Measurements from ENCODE around the gene EDIL3.
"Not testable (repeated sequence)": the region's sequence is repeated elsewhere in the genome, so short reads cannot be mapped to it uniquely, and the experiment has no call there.

EDIL3 gene

DNA sequence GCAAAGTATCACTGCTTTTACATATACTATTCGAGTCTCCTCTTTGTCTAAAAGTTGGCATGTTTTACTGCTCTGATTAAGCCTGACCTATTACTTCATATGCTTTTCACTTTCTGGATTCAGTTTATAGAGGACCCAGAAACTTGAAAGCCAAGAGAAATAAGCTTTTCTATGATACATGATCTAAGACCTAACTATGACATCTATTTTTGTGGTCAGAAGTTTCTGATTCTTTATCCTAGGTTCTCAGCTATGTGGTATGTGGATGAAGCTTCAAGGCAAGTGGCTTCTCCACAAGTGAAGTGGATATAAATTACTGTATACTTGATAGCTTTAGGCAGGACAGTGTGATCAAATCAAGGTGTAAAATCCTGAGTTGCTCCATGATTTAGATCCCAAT, 6.3 kb downstream of the EDIL3 start:
- DNase-seq (ENCODE audit: low spot score) = no peak

GRCh38 chr5:84376346-84376745, 8.3 kb downstream of the EDIL3 start:
- no peak for DNase-seq (ENCODE audit: low spot score)

DNA sequence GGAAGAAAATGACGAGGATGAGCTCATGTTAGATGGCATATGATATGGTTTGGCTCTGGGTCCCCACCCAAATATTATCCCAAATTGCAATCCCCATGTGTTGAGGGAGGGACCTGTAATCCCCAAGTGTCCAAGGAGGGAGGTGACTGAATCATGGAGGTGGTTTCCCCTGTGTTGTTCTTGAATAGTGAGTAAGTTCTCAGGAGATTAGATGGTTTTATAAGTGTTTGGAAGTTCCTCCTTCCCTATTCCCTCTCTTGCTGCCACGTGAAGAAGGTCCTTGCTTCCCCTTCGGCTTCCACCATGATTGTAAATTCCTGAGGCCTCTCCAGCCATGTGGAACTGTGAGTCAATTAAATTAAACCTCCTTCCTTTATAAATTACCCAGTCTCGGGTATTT, 10.1 kb downstream of the EDIL3 start:
- no peak for DNase-seq (ENCODE audit: low spot score)

DNA sequence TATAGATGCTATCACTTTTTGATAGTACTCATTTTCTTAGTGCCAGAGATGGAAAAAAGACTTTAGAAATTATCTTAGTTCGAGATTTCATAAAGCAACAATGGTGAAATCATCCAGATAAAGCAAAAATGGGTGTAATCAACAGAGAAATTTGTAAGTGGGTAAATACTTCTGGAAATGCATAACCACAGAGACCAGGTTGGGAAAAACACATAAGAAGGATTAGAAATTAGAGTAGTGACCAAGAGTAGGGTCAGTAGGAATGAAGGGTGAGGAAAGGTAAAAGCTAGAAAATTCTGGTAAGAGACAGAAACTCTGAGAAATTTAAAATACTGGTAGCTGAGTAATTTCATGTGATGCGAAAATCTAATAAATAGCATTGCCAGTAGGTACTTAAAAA, 11.2 kb downstream of the EDIL3 start:
- DNase-seq (ENCODE audit: low spot score) = no peak

GRCh38 chr5:84372066-84372695, 12.5 kb downstream of the EDIL3 start:
- no peak for DNase-seq (ENCODE audit: low spot score)

DNA sequence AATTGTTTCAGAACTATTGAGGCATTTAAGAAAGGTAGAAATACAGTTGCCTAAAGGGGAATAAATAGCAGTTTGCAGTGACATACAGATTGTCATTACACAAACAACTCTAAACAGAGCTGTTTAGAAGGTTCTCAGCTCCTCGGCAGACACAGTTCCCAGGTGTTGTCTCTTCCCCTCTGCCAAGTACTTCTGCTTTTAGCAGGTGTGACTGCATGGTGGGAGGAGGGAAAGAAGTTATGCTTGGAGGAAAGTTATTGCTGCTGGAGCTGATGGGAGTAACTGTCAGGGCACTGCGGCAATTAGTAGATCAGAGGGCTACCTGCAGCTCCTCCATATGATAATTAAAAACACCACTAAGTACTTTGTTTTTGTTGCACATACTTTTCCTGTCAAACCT, 14.5 kb downstream of the EDIL3 start:
- DNase-seq (ENCODE audit: low spot score) = no peak

- DNase-seq (ENCODE audit: low spot score) = no peak
These were observed 20.6 kb downstream of the EDIL3 start for GRCh38 chr5:84364043-84364442.

DNA sequence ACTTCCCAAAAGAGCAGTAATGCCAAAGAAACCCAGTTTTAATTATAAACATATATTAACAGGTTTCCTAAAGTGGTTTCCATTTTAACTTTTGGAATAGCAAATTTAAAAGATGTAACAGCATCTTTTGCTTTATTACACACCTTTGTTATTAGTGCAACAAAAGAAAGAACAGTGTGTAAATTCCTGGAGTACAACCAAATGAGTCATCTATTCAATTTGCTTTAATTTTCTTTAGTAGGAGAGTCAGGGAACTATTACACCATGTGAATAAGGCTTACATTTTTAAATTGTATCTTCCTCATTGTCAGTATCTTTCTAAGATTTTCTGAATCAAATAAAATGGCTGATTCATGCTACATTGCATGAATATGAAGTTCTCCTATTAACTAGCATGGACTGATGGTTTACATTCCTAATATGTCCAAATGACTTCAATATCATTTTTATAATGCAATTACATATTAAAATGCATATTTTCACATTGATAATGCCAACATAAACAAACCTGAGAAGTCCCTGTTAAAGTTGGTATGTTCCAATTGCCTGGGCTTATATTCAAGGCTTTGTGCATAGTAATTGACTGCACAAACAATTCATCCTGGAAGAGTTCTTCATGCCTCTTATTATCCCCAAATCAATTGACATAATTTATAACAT, 22.5 kb downstream of the EDIL3 start:
- no peak for DNase-seq (ENCODE audit: low spot score)

- no peak for DNase-seq (ENCODE audit: low spot score)
These were observed 23.1 kb downstream of the EDIL3 start for GRCh38 chr5:84361572-84361971.

DNA sequence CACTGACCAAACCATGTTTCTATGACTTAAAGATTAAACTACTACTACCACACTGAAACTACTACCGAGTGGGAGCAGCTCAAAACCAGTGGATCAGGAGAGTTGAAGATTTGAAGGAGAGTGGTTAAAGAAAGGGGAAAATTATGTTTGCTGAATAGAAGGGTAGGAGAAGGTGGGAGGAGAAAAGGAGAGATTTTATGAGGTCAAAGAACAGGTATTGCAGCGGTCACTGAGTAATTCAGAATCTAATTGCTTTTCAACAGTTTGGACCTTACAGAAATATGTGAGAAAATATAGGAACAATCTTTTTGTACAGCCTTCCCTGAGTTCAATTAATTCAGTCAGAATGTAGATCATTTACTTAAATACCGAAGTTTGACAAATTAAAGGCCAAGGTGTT, 24.6 kb downstream of the EDIL3 start:
- DNase-seq (ENCODE audit: low spot score) = no peak

DNA sequence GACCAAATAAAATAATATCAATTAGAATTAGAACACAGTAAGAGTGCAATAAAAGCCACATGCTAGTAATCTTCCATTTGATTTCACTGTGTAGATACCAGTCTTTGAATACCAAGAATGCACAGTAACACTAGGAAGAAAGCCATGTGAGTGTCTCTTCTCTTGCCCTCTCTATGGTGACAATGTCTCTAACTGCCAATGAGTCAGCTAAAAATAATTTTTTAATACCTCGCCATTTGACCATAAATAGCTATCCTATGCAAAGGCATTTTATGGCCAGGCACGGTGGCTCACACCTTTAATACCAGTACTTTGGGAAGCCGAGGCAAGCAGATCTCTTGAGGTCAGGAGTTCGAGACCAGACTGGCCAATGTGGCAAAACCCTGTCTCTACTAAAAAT, 30.6 kb downstream of the EDIL3 start:
- no peak for DNase-seq (ENCODE audit: low spot score)

DNA sequence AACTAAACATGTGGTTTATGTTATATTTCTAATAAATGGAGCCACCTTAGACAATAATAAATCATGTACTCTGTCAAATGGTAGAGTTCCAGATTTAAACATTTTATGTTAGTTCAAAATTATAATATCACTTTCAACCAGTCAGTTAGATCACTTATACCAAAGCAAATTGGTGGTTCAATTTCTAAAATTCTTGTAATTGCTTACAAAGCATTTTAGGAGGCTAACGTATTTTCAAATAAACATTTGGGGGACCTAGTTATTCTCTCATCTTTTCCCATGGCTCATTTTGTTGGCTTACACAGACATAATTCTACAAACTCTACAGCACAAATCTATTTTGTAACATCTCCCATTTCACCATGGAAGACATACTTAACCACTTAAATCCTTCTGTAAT, 39.9 kb downstream of the EDIL3 start:
- DNase-seq (ENCODE audit: low spot score) = no peak

DNA sequence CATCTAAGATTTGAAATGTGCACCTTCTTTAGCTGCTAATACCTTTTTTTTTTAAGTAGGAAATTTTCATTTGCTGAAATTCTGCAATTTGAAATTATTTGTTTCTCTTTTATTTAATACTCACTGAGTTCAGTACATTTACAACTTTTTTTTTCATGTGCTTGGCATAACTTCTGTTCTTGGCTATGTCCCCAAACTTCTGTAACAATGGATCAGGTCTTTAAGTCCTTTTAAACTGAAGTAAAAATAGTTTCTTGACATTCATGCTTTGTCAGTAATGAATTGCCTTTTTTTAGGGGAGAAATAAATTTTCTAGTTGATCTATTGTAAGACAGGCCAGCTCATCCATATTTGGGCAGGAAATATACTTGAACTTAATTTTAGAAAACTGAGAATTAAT, 41.5 kb downstream of the EDIL3 start:
- no peak for DNase-seq (ENCODE audit: low spot score)

- DNase-seq (ENCODE audit: low spot score) = no peak
These were observed 52.6 kb downstream of the EDIL3 start for GRCh38 chr5:84332106-84332505.

DNA sequence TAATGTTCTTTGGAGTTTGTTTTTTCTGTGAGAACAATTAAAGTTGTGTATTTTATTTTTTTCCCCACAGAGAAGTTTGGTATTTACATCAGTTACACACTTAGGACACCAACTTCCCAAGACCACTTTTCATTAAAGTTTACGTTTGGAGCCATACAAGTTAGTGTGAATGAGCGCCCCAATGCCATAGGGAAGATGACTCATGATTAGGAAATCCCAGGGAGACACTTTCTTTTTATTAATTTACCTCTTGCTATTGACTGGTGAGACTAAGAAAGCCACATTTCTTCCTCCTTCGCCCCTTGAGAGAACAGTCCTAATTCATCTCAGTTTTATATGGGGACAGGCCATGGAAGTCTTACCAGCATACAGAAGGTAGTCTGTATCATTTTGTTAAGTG, 57.1 kb downstream of the EDIL3 start:
- no peak for DNase-seq (ENCODE audit: low spot score)

DNA sequence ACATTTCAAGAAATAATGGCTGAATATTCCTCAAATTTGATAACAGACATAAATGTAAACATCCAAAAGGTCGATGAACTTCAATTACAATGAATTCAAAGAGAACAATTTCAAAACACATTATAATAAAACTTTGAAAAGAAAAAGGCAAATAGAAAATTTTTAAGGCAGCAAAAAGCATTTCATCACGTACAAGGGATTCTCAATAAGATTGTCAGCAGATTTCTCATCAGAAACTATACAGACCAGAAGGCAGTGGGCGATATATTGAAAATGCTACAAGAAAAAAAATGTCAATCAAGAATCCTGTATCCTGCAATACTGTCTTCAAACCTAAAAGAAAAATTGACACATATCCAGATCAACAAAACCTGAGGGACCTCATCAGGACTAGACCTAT, 62.0 kb downstream of the EDIL3 start:
- DNase-seq (ENCODE audit: low spot score) = no peak

DNA sequence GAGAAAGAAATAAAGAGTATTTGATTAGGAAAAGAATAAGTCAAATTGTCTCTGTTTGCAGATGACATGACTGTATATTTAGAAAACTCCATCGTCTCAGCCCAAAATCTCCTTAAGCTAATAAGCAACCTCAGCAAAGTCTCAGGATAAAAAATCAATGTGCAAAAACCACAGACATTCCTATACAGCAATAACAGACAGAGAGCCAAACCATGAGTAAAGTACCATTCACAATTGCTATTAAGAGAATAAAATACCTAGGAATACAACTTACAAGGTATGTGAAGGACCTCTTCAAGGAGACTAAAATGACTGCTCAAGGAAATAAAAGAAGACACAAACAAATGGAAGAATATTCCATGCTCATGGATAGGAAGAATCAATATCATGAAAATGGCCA, 66.9 kb downstream of the EDIL3 start:
- not testable (repeated sequence) for DNase-seq (ENCODE audit: low spot score)

GRCh38 chr5:84312280-84312679, 72.4 kb downstream of the EDIL3 start:
- not testable (repeated sequence) for DNase-seq (ENCODE audit: low spot score)

- not testable (repeated sequence) for DNase-seq (ENCODE audit: low spot score)
These were observed 74.8 kb downstream of the EDIL3 start for GRCh38 chr5:84309850-84310249.

GRCh38 chr5:84306601-84307000, 78.1 kb downstream of the EDIL3 start:
- no peak for DNase-seq (ENCODE audit: low spot score)

DNA sequence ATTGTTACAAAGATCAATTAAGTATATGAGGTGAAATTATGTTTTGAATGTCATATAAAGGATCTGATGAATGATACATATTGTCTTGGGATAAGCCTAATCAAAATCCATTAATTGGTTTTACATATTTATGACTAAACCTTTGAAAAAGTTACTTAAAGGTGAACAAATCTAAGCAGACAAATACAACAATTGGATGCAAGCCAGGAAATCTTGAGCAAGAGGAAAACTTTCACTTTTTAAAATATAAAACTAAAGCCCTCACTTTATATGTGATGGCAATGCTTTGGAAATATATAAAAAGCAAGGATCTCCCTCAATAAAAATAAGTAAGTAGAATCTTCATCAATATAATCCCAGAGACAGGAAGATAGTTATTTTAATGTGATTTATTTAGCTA, 80.1 kb downstream of the EDIL3 start:
- no peak for DNase-seq (ENCODE audit: low spot score)

- DNase-seq (ENCODE audit: low spot score) = no peak
These were observed 81.4 kb downstream of the EDIL3 start for GRCh38 chr5:84303315-84303714.

- DNase-seq (ENCODE audit: low spot score) = no peak
These were observed 83.1 kb downstream of the EDIL3 start for GRCh38 chr5:84301535-84301934.

- no peak for DNase-seq (ENCODE audit: low spot score)
These were observed 84.7 kb downstream of the EDIL3 start for GRCh38 chr5:84299959-84300358.

Data from CD4-positive, alpha-beta T cell treated with Interleukin-15 for 4 hours (primary cell).